ENCODE measurements around the gene REEP3.
"Not testable (repeated sequence)": the region's sequence is repeated elsewhere in the genome, so short reads cannot be mapped to it uniquely, and the experiment has no call there.

Gene REEP3

DNA sequence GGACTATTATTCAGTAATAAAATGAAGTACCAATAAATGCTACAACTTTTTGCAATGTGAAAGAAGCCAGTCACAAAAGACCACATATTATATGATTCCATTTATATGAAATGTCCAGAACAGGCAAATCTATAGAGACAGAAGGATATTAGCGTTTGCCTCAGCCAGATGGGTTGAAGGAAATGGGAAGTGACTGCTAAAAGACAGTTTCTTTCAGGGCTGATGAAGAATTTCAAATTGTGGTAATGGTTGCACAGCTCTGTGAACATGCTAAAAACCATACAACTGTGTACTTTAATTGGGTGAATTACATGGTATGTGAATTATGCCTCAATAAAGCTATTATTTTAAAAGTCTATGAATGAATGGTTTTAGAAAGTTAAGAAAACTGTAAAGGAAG is 23.9 kb upstream of the REEP3 start:
- H3K27me3 ChIP-seq (ENCODE audit: insufficient read depth, low read length, poor library complexity, severe bottlenecking) = no peaks in the 10 kb centered on the region
- no peaks in the 10 kb centered on the region for H3K9me3 ChIP-seq (ENCODE audit: insufficient read depth, low read depth, low read length)
- peaks cover 77% of the 10 kb centered on the region for H3K79me2 ChIP-seq (ENCODE audit: insufficient read depth, low read length)
- H3K9ac ChIP-seq (ENCODE audit: low read depth, low read length, poor library complexity, severe bottlenecking) = no peak overlapping the region
- no peak for TF ChIP-seq EZH2phosphoT487 (IDR thresholded peaks at IDR 0.05; ENCODE audit: borderline replicate concordance)
- TF ChIP-seq, protein P1, sequence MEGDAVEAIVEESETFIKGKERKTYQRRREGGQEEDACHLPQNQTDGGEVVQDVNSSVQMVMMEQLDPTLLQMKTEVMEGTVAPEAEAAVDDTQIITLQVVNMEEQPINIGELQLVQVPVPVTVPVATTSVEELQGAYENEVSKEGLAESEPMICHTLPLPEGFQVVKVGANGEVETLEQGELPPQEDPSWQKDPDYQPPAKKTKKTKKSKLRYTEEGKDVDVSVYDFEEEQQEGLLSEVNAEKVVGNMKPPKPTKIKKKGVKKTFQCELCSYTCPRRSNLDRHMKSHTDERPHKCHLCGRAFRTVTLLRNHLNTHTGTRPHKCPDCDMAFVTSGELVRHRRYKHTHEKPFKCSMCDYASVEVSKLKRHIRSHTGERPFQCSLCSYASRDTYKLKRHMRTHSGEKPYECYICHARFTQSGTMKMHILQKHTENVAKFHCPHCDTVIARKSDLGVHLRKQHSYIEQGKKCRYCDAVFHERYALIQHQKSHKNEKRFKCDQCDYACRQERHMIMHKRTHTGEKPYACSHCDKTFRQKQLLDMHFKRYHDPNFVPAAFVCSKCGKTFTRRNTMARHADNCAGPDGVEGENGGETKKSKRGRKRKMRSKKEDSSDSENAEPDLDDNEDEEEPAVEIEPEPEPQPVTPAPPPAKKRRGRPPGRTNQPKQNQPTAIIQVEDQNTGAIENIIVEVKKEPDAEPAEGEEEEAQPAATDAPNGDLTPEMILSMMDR (conservative IDR thresholded peaks at IDR 0.05; ENCODE audit: low read length) = no peak
- no peak overlapping the region for H3K4me3 ChIP-seq (ENCODE audit: low read length, poor library complexity, severe bottlenecking)
- H3K36me3 ChIP-seq (ENCODE audit: insufficient read depth, low read length) = peaks cover 6% of the 10 kb centered on the region; the same call in 1 of the 2 replicates
- H3F3A ChIP-seq (ENCODE audit: low read depth) = no peaks in the 10 kb centered on the region
- H3K9me2 ChIP-seq (replicated peaks; ENCODE audit: low read depth, low read length) = no peaks in the 10 kb centered on the region
- no peak overlapping the region for H3K4me2 ChIP-seq (ENCODE audit: low read depth, low read length, poor library complexity, severe bottlenecking)
- H3K4me1 ChIP-seq (ENCODE audit: insufficient read depth, low read length, poor library complexity, severe bottlenecking) = peaks cover 3% of the 10 kb centered on the region
- no peak overlapping the region for H2AFZ ChIP-seq (ENCODE audit: low read length)
- peaks cover 5% of the 10 kb centered on the region for H4K20me1 ChIP-seq (ENCODE audit: insufficient read depth, low read length, poor library complexity, severe bottlenecking)

- no peak overlapping the region for H3K4me3 ChIP-seq (ENCODE audit: low read length, poor library complexity, severe bottlenecking)
- no peaks in the 10 kb centered on the region for H3K27me3 ChIP-seq (ENCODE audit: insufficient read depth, low read length, poor library complexity, severe bottlenecking)
- no peaks in the 10 kb centered on the region for H3F3A ChIP-seq (ENCODE audit: low read depth)
- H3K4me2 ChIP-seq (ENCODE audit: low read depth, low read length, poor library complexity, severe bottlenecking) = no peak overlapping the region
- H2AFZ ChIP-seq (ENCODE audit: low read length) = no peak overlapping the region
- no peak overlapping the region for H3K9ac ChIP-seq (ENCODE audit: low read depth, low read length, poor library complexity, severe bottlenecking)
- TF ChIP-seq, protein P1 (conservative IDR thresholded peaks at IDR 0.05; ENCODE audit: low read length) = no peak
- TF ChIP-seq EZH2phosphoT487 (IDR thresholded peaks at IDR 0.05; ENCODE audit: borderline replicate concordance) = no peak
- H3K9me2 ChIP-seq (replicated peaks; ENCODE audit: low read depth, low read length) = no peaks in the 10 kb centered on the region
- H3K79me2 ChIP-seq (ENCODE audit: insufficient read depth, low read length) = peaks cover 86% of the 10 kb centered on the region
- peaks cover 3% of the 10 kb centered on the region for H3K4me1 ChIP-seq (ENCODE audit: insufficient read depth, low read length, poor library complexity, severe bottlenecking)
- H3K9me3 ChIP-seq (ENCODE audit: insufficient read depth, low read depth, low read length) = no peaks in the 10 kb centered on the region
- peaks cover 9% of the 10 kb centered on the region for H4K20me1 ChIP-seq (ENCODE audit: insufficient read depth, low read length, poor library complexity, severe bottlenecking)
- peaks cover 6% of the 10 kb centered on the region; the same call in 1 of the 2 replicates for H3K36me3 ChIP-seq (ENCODE audit: insufficient read depth, low read length)
These were observed 22.5 kb upstream of the REEP3 start for GRCh38 chr10:63498665-63499064.

DNA sequence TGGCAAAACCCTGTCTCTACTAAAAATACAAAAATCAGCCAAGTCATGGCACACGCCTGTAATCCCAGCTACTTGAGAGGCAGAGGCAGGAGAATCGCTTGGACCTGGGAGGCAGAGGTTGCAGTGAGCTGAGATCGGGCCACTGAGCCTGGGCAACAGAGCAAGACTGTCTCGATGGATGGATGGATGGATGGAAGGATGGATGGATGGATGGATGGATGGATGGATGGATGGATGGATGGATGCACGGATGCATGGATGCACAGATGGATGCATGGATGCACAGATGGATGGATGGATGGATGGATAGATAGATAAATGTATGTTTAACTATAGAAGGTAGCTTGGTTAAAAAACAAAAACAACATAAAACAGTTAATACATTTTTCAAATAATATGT is 20.6 kb upstream of the REEP3 start:
- peaks cover 83% of the 10 kb centered on the region for H3K79me2 ChIP-seq (ENCODE audit: insufficient read depth, low read length)
- not testable (repeated sequence) for H3F3A ChIP-seq (ENCODE audit: low read depth); H3K9ac ChIP-seq (ENCODE audit: low read depth, low read length, poor library complexity, severe bottlenecking)

GRCh38 chr10:63501954-63502353 is 19.2 kb upstream of the REEP3 start:
- H2AFZ ChIP-seq (ENCODE audit: low read length) = no peak overlapping the region
- peaks cover 12% of the 10 kb centered on the region for H3K4me1 ChIP-seq (ENCODE audit: insufficient read depth, low read length, poor library complexity, severe bottlenecking)
- no peak overlapping the region for H3K4me3 ChIP-seq (ENCODE audit: low read length, poor library complexity, severe bottlenecking)
- peaks cover 74% of the 10 kb centered on the region for H3K79me2 ChIP-seq (ENCODE audit: insufficient read depth, low read length)
- peaks cover 6% of the 10 kb centered on the region; the same call in 1 of the 2 replicates for H3K36me3 ChIP-seq (ENCODE audit: insufficient read depth, low read length)
- no peak overlapping the region for H3K9ac ChIP-seq (ENCODE audit: low read depth, low read length, poor library complexity, severe bottlenecking)
- no peaks in the 10 kb centered on the region for H3F3A ChIP-seq (ENCODE audit: low read depth)
- no peak overlapping the region for H3K4me2 ChIP-seq (ENCODE audit: low read depth, low read length, poor library complexity, severe bottlenecking)
- H3K9me3 ChIP-seq (ENCODE audit: insufficient read depth, low read depth, low read length) = no peaks in the 10 kb centered on the region
- no peaks in the 10 kb centered on the region for H3K9me2 ChIP-seq (replicated peaks; ENCODE audit: low read depth, low read length)
- TF ChIP-seq, protein P1 (conservative IDR thresholded peaks at IDR 0.05; ENCODE audit: low read length) = no peak
- TF ChIP-seq EZH2phosphoT487 (IDR thresholded peaks at IDR 0.05; ENCODE audit: borderline replicate concordance) = no peak
- no peaks in the 10 kb centered on the region for H3K27me3 ChIP-seq (ENCODE audit: insufficient read depth, low read length, poor library complexity, severe bottlenecking)
- peaks cover 17% of the 10 kb centered on the region for H4K20me1 ChIP-seq (ENCODE audit: insufficient read depth, low read length, poor library complexity, severe bottlenecking)

More for the DNA sequence above, 20.6 kb upstream of the REEP3 start:
- not testable (repeated sequence) for H3K4me2 ChIP-seq (ENCODE audit: low read depth, low read length, poor library complexity, severe bottlenecking); H3K36me3 ChIP-seq (ENCODE audit: insufficient read depth, low read length); H3K9me3 ChIP-seq (ENCODE audit: insufficient read depth, low read depth, low read length); H2AFZ ChIP-seq (ENCODE audit: low read length); H3K9me2 ChIP-seq (replicated peaks; ENCODE audit: low read depth, low read length); H3K4me3 ChIP-seq (ENCODE audit: low read length, poor library complexity, severe bottlenecking); H3K27me3 ChIP-seq (ENCODE audit: insufficient read depth, low read length, poor library complexity, severe bottlenecking)
- H4K20me1 ChIP-seq (ENCODE audit: insufficient read depth, low read length, poor library complexity, severe bottlenecking) = peaks cover 12% of the 10 kb centered on the region
- H3K4me1 ChIP-seq (ENCODE audit: insufficient read depth, low read length, poor library complexity, severe bottlenecking) = peaks cover 12% of the 10 kb centered on the region

Measured in Loucy (cell line).